Measurements from ENCODE around the gene CDK16.

DNA sequence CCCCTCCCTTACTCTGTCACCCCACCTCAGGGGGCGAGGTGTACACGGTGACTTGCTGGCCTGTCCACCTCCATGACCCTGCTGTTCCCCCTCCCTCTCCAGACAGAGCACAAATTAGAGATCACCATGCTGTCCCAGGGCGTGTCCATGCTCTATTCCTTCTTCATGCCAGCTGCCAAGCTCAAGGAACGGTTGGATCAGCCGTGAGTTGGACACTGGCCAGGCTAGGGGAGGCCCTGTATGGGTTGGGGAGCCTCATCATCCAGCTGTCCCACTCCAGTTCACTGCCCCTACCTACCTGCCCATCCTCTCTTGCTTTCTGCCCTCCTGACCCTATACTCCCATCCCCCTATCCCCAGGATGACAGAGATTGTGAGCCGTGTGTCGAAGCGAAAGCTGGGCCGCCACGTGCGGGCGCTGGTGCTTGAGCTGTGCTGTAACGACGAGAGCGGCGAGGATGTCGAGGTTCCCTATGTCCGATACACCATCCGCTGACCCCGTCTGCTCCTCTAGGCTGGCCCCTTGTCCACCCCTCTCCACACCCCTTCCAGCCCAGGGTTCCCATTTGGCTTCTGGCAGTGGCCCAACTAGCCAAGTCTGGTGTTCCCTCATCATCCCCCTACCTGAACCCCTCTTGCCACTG is 3.9 kb upstream of the CDK16 start:
- TF ChIP-seq TAF1 (IDR thresholded peaks at IDR 0.05; ENCODE audit: low read depth, low read length) (no peak), POLR2AphosphoS5 (IDR thresholded peaks at IDR 0.05; ENCODE audit: low read depth, low read length) (no peak), POLR2A (IDR thresholded peaks at IDR 0.05; ENCODE audit: low read depth, low read length) (no peak), POU2F2 (IDR thresholded peaks at IDR 0.05; ENCODE audit: low read depth, low read length) (no peak), PAX5 (IDR thresholded peaks at IDR 0.05; ENCODE audit: insufficient read depth, low read length, severe bottlenecking) (no peak), SPI1 (IDR thresholded peaks at IDR 0.05; ENCODE audit: low read depth, low read length) (no peak)
